Measurements from ENCODE around the gene TNFRSF8. TPM values are rescaled to one million over a fixed set of nuclear protein-coding genes. Genes with fewer than 3 reads are reported as not detected.

Gene TNFRSF8
- polyA plus RNA-seq, 4 donors, result 0.43 to 0.80 (median 0.60) TPM

- no peak for DNase-seq (ENCODE audit: low read depth in 4 of 4, low spot score in 3 of 4)
Measured at GRCh38 chr1:12059722-12060464, 3.2 kb upstream of the TNFRSF8 start.

DNA sequence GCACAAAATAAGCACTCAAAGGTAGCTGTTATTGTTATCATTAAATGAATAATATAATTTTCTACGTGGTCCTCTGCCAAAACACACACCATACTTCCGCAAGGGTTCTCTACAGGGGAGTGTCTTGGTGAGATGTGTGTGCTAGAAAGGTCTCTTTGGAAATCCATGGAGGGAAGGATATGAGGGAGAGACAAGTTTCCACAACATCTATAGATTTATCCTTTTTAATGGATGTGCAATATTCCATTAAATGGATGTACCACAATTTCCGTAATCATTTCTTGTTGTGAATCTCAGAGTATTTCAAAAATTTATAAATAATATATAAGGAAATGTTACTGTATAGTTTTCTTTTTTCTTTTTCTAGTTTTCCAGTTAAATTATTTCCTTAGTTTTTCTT is 2.6 kb upstream of the TNFRSF8 start:
- DNase-seq (ENCODE audit: low read depth in 4 of 4, low spot score in 3 of 4), result no peak

GRCh38 chr1:12064073-12064969 is 1.2 kb downstream of the TNFRSF8 start:
- no peak for DNase-seq (ENCODE audit: low read depth in 4 of 4, low spot score in 3 of 4)

- DNase-seq (ENCODE audit: low read depth in 4 of 4, low spot score in 3 of 4), result no peak
Measured at GRCh38 chr1:12065872-12066271, 2.8 kb downstream of the TNFRSF8 start.

DNA sequence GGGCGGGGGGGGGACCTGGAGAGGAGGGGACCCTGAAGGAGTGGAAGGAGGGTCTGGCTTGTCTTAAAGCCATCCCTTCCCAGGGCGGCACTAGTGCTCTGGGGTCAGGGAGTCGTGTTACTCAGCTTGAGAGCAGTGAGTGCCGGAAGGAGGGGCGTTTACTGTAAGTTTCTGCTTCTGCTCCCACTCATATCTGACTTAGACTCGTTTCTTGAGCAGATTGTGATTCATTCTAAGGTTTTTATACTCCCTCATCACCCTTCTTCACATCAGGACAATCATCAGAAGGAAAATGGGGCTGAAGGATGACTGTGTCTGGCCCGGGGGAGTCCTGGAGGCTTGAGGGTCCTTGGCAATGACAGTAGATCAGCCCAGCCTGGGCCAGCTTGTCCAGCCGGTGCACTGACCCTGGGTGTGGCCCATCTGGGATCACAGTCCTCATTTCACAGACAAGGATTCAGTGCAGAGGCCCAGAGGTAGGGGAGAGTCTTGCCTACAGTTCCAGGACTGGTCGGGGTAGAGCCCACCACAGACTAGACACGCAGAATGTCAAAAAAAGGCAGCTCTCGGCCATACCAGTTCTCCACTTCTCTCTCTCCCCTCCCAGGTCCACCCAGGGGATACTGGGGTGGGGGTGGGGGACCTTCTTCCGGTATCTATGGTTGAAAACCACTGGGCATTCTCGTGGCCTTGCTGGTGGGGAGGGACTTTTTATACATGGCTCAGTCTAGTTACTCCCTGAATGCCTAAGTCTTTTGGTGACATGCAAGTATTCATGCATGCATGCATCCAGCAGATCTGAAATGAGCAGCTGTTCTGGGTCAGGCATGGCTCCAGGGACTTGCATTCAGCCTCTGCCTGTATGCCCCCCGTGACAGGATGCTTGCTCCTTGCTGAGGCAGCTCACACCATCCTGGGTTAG is 5.1 kb downstream of the TNFRSF8 start:
- no peak for DNase-seq (ENCODE audit: low read depth in 4 of 4, low spot score in 3 of 4)

DNA sequence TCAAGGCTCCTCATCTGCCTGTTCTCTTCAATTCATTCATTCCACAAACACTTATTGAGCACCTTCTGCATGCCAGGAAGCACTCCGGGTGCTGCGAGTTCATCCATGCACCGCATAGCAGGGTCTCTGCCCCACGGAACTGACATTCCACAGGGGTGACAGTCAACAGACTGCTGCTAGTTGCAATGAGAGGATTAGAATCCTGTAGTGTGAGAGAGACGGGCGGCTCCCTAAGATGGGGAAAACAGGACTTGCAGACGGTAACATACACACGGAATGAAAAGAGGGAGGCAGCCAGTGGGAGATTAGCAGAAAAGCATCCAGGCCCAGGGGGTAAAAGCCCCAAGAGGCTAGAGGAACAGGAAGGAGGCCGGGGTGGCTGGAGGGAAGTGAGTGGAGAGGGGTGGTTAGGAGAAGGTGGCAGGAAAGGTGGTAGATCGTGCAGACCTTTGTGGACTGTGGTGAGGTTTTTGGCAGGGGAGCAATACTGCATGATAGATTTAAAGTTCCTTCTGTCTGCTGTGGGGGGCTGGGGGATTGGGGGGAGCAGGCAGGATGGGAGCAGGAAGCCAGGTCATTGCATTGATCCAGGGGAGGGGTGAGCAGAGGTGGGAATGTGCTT is 6.6 kb downstream of the TNFRSF8 start:
- no peak for DNase-seq (ENCODE audit: low read depth in 4 of 4, low spot score in 3 of 4)

DNA sequence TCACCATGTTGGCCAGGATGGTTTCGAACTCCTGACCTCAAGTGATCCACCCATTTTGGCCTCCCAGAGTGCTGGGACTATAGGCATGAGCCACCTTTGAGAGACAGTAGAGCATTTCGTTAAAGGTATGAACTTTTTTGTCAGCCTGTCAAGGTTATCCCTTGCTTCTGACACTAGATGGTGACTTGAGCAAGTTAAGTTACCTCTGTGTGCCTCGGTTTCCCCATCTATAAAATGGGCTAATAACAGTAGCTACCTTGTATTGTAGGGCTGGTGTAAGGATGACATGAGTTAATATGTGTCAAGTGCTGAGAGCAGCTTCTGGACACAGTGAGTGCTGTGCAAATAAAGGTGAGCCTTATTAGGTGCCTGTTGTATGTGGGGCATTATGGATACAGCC is 8.8 kb downstream of the TNFRSF8 start:
- no peak for DNase-seq (ENCODE audit: low read depth in 4 of 4, low spot score in 3 of 4)

GRCh38 chr1:12072741-12073140 is 9.6 kb downstream of the TNFRSF8 start:
- DNase-seq (ENCODE audit: low read depth in 4 of 4, low spot score in 3 of 4), result no peak

DNA sequence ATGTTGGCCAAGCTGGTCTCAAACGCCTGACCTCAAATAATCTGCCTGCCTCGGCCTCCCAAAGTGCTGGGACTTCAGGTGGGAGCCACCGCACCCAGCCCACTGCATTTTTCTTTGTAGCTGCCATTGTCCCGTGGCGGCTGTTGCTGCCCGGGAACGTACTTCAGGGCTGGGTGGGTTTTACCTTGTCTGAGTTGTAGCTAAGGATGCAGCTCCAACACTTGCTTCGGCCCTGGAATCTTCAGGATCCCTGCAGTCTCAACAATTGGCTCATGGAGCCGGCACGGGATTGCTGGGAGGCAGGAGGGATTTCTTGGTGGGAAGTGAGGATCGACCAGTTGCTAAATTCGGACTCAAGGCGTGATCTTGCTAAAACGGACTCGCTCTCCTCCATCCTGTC is 10.7 kb downstream of the TNFRSF8 start:
- DNase-seq (ENCODE audit: low read depth in 4 of 4, low spot score in 3 of 4), result no peak

DNA sequence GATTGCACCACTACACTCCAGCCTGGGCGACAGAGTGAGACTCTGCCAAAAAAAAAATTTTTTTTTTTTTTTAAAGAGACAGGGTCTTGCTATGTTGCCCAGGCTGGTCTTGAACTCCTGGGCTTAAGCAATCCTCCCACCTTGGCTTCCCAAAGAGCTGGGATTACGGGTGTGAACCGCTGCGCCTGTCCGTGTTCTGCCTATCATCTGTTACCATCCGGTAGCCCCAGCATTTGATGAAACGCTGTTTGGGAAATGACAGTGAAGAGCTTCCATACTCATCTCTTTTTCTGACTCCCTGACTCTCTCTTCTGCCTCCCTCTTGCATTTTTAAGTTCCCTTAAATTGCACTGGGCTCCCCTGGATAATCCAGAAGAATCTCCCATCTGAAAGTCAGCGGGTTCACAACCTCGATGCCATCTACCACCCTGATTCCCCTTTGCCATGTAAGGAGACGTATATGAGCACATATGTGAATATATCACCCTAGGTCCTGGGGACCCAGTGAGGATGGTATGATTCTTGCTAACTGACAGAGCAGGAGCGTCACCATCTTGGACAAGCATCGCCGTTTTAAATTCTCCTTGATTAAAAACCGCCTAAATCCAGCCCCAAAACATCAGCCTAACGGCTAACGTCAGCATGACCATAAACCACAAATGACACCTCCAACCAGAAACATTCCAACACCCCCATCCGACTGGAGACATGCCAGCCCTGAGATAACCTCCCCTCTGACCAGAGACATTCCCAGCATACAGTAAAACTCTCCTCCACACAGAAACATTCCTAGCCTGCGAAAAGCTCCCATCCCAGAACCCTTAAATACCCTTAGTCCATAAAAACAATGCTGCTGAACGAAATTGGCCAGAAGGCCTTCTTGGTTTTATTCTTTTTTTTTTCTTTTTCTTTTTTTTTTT is 12.4 kb downstream of the TNFRSF8 start:
- peak; percentile 63 to 78 (median 69) for DNase-seq (ENCODE audit: low read depth in 4 of 4, low spot score in 3 of 4)

GRCh38 chr1:12076425-12077005 is 13.4 kb downstream of the TNFRSF8 start:
- DNase-seq (ENCODE audit: low read depth in 4 of 4, low spot score in 3 of 4), result no peak

DNA sequence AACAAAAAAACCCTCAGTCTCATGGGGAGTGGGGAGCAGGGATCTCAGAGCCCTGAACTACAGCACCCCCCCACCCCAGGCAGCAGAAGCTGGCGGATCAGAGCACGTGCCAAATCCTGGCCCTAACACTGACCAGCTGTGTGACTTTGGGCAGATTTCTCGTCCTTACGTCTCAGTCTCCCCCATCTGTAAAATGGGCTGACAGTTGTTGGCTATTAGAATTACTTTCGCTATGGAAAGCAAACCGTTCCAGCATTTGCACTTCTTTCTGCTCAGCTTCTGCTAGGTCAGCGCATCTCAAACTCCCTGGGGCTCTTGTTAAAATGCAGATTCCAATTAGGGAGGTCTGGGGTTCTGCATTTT is 15.5 kb downstream of the TNFRSF8 start:
- DNase-seq (ENCODE audit: low read depth in 4 of 4, low spot score in 3 of 4), result no peak

DNA sequence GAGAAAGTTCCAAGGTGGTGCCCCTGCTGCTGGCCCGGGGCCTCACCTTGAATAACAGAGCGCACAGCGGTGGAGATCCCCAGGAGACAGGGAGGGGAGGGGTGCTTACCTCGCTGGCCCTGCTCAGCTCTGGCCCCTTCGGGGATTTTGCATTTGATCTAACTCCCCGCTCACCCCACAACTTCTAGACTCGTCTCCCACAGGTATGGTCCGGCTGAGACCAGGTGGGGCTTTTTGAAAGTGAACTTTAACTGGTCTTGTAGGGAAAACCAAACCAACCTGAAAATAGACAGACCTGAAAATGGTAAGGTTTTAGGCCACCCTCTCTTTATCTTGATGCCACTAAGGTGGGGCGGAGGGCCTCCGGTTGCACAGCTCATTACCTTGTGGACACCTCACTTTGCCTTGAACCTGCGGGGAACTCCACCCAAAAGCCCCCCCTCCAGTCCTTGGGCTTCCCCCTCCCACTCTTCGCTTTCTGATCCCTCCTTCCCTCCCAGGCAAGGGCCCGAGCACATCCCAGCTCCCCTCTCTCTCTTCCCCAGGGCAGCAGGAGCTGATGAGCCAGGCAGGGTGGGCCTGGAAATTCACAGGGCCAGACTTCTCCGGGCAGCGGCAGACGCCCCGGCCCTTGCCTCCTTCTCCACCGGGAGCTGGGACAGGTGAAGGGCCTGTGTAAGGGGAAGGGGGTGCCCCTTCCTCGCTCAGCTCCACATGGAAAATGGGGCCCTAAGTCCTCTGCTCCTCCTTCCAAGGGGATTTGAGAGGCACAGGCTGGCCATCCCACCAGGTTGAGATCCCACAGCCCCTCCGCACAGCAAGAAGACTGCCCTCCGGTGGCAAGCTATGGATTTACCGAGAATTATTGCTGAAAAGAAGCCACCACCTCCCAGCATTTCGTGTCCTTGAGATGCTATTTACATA is 16.1 kb downstream of the TNFRSF8 start:
- peak in 1 of 4 donors; percentile 28 for DNase-seq (ENCODE audit: low read depth in 4 of 4, low spot score in 3 of 4)

GRCh38 chr1:12080156-12080555 is 17.1 kb downstream of the TNFRSF8 start:
- no peak for DNase-seq (ENCODE audit: low read depth in 4 of 4, low spot score in 3 of 4)

DNA sequence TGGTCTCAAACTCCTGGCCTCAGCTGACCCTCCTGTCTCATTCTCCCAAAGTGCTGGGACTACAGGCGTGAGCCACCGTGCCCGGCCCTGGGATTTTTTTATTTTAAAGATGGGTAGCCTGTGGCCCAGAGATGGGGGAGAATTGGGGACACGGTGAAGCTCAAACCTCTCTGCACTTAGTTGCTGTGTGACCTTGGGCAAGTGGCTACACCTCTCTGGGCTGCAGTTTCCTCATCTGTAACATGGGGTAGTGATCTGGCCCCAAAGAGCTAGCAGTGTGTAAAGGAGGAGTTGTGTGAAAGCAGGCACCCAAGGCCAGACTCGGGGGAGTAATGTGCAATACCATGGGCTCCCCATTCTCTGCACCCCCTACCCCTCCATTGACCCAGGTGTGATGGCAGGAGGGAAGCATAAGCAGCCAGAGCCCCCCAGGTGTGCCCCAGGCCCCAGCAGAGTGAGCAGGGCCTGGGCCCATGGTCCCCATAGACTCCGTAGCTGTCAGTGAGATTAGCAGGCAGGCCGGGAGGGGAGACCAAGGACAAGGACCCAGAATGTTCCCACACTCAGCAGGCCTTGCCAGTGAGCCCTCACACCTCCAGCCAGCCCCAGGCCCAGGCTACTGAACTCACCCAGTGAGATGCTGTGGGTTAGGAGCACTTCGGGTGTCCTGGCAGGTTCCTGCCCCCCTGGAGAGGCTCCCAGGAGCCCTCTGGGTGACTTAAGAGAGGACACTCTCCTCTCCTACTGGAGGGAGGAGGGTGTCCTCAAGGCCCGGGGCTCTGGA is 17.9 kb downstream of the TNFRSF8 start:
- no peak for DNase-seq (ENCODE audit: low read depth in 4 of 4, low spot score in 3 of 4)

- DNase-seq (ENCODE audit: low read depth in 4 of 4, low spot score in 3 of 4), result no peak
Measured at GRCh38 chr1:12081648-12082396, 18.7 kb downstream of the TNFRSF8 start.
